Endothelial cell of umbilical vein (primary cell): ENCODE measurements around the gene FBLN2.

Experiments
- EZH2 ChIP-seq: IDR thresholded peaks from 2 replicates; pipeline ENCODE4 v1.6.1; 2012; ENCODE audit warnings: borderline replicate concordance, low read depth, mild to moderate bottlenecking, moderate library complexity, low read length, inconsistent platforms; ENCODE audit not compliant: severe bottlenecking
- POLR2AphosphoS5 ChIP-seq: IDR thresholded peaks from 2 replicates; pipeline ENCODE4 v1.6.1; 2012; ENCODE audit warnings: low read depth, mild to moderate bottlenecking, control low read depth, low read length, moderate library complexity; ENCODE audit not compliant: insufficient read depth
- TF ChIP-seq, protein P1 (sequence below), 2 donors: IDR thresholded peaks; 1 replicate in 1 of 2; 2 replicates in 1 of 2; pipeline ENCODE4 v1.5.1; 2011; ENCODE audit warnings: low read length in 2 of 2, mild to moderate bottlenecking in 2 of 2, moderate library complexity in 2 of 2, control low read depth in 1 of 2, inconsistent platforms in 1 of 2, low read depth in 1 of 2; ENCODE audit not compliant: insufficient read depth in 1 of 2; ENCODE audit errors: extremely low read depth in 1 of 2
- TF ChIP-seq, protein P2 (sequence below): IDR thresholded peaks from 2 replicates; pipeline ENCODE4 v1.6.1; 2011; ENCODE audit not compliant: insufficient read depth, insufficient read length

DNA sequence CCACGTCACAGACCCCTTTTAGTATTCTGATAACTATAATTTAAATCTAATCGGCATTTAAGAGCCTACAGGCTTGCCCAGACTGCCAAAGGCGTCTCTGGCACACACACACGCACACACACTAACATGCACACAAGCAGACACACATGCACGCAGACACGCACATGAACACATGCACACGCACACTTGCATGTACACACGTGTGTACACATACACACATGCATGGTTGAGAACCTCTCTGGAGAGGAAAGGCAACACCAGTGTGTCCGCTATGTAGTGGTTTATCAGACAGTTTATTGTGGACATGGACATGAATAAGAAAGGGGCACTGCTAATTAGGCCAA is 102.1 kb downstream of the FBLN2 start:
- TF ChIP-seq, protein P1, sequence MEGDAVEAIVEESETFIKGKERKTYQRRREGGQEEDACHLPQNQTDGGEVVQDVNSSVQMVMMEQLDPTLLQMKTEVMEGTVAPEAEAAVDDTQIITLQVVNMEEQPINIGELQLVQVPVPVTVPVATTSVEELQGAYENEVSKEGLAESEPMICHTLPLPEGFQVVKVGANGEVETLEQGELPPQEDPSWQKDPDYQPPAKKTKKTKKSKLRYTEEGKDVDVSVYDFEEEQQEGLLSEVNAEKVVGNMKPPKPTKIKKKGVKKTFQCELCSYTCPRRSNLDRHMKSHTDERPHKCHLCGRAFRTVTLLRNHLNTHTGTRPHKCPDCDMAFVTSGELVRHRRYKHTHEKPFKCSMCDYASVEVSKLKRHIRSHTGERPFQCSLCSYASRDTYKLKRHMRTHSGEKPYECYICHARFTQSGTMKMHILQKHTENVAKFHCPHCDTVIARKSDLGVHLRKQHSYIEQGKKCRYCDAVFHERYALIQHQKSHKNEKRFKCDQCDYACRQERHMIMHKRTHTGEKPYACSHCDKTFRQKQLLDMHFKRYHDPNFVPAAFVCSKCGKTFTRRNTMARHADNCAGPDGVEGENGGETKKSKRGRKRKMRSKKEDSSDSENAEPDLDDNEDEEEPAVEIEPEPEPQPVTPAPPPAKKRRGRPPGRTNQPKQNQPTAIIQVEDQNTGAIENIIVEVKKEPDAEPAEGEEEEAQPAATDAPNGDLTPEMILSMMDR (IDR thresholded peaks at IDR 0.05; ENCODE audit: extremely low read depth in 1 of 2, insufficient read depth in 1 of 2, low read depth in 1 of 2, low read length in 2 of 2): no peak
- TF ChIP-seq POLR2AphosphoS5 (no peak), EZH2 (no peak)
- TF ChIP-seq, protein P2, sequence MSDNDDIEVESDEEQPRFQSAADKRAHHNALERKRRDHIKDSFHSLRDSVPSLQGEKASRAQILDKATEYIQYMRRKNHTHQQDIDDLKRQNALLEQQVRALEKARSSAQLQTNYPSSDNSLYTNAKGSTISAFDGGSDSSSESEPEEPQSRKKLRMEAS: no peak
